GM19467 (cell line): ENCODE measurements around the gene PPP2R1B.
"Not testable (repeated sequence)": the region's sequence is repeated elsewhere in the genome, so short reads cannot be mapped to it uniquely, and the experiment has no call there.

Source experiments
- ATAC-seq: cut with Tn5 transposase; IDR thresholded peaks from one replicate; pipeline ENCODE4 v1.9.1; 2021; ENCODE audit warnings: mild to moderate bottlenecking, moderate library complexity; ENCODE audit not compliant: unreplicated experiment

The PPP2R1B gene

DNA sequence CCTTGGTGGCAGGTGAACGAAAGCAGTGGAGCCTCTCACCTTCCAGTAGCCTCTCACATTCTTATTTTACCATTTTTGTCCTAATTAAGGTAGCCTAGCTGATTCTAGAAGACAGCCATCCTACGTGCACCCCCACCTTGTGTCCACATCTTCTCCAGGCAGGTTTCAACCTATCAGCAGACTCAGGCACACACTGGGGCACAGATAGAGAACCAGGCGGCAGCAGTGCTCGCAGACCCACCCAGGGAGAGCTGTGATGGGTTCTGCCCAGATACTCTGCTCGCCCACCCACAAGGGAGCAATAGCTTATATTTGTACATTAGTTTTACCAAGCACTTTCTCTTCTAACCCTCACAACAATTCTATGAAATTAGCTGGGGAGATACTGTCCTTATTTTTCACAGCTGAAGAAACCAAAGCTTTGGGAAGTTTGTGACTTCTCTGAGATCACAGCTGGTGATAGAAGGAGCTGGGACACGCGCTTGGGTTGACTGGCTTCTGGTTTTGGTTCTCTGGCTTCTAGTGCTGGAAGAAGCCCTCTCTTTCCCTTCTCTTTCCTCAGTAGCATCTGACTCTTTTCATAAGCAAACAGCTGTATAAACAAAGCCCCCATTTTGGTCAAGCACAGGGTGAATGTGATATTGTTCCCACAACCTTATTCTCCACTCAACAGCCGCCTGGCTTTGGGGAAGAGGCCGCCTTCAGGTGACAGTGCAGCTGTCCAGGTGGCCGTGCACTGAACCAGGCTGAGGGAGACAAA, 36.9 kb downstream of the PPP2R1B start:
- no peak for ATAC-seq

DNA sequence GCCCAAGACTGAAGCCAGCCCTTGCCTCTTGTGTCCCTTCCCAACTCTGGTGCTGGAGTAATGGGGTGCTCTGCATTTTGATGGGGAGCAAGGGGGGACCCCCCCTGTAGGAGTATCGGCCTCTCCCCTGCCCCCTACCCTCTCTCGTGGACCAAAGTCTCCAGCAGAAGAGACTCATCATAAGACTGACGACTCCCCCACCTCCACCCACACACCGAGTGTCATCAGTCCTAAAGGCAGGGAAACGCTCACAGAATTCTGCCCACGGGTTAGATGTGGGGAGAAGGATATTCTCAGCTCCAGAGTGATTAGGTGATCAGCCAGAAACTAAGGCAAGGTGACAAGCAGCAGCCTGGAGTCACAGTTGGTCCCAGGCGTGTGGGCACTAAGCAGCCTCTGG, 38.8 kb downstream of the PPP2R1B start:
- no peak for ATAC-seq

DNA sequence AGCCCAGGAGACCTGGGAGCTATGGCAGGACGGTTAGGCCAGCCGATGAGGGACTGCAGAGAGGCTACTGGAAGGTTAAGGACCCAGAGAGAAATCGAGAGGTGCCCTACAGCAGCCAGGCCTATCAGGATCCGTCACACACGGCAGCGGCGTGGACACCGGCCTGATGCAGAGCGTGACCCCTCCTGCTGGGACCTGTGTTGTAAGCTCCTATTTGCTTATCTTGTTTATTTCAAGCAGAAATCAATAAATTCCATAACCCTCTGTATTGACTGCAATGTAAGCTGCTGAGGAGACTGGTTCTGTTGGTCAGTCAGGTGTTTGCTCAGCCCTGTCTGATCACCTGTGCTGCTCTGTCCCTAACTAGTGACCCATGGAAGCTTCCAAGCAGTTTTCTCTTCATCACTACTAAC, 39.9 kb downstream of the PPP2R1B start:
- ATAC-seq = no peak

DNA sequence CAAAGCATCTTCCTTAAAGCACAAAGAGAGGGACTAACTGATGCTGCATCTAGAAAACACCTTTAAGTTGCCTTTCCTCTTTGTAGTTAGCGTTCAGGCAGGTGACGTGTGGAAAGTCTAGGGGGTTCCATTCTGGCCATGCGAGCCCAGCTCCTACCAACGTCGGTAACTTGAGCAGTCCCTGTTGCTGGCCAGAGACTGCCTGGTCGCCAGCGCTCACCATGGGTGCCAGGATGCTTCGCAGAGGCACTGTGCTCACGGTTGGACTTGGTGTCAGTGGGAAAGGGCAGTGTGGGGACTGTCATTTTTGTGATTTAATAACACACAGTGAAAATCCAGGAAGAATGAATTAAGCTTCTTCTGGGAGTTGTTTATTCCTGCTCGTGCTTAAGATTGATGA, 40.6 kb downstream of the PPP2R1B start:
- no peak for ATAC-seq

DNA sequence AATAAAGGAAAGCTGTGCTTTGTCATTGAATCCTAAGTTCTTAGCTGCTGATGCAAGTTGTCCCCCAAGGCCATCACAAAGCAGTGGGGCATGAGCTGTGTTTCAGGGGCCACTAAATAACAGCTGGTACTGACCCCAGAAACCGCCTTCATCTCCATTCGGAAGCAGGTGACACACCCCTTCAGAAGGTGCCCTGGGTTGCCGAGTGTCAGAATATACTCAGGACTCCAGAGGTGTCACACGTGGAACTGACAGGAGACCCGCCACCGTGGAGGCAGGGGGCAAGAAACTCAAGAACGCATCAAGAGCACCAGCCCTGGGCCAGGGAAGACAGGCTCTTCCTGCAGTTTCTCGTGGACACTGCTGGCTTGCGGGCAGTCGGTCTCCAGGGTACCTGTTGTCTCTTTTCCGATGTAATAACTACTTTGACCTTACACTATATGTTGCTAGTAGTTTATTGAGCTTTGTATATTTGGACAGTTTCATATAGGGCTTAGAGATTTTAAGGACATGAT, 41.5 kb downstream of the PPP2R1B start:
- no peak for ATAC-seq

DNA sequence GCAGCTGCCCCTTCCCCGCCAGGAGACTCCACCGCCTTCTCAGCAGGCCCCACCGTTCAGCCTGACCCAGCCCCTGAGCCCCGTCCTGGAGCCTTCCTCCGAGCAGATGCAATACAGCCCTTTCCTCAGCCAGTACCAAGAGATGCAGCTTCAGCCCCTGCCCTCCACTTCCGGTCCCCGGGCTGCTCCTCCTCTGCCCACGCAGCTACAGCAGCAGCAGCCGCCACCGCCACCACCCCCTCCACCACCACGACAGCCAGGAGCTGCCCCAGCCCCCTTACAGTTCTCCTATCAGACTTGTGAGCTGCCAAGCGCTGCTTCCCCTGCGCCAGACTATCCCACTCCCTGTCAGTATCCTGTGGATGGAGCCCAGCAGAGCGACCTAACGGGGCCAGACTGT, 42.6 kb downstream of the PPP2R1B start:
- no peak for ATAC-seq

DNA sequence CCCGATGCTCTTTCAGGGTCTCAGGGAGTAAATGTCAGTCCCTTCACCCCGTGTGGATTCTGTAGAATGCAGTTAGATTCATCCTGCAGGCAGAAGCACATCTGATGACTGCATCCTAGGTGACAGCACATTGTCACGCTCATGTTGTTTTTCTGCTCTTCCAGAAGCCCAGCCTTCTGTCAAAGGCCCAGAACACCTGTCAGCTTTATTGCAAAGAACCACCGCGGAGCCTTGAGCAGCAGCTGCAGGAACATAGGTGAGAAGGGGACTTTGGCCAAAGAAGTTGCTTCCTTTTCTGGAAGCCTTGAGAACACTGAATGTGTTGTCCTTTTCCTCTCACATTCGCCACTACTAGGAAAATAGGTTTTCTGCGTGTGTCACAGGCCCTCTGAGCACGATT, 43.7 kb downstream of the PPP2R1B start:
- no peak for ATAC-seq

DNA sequence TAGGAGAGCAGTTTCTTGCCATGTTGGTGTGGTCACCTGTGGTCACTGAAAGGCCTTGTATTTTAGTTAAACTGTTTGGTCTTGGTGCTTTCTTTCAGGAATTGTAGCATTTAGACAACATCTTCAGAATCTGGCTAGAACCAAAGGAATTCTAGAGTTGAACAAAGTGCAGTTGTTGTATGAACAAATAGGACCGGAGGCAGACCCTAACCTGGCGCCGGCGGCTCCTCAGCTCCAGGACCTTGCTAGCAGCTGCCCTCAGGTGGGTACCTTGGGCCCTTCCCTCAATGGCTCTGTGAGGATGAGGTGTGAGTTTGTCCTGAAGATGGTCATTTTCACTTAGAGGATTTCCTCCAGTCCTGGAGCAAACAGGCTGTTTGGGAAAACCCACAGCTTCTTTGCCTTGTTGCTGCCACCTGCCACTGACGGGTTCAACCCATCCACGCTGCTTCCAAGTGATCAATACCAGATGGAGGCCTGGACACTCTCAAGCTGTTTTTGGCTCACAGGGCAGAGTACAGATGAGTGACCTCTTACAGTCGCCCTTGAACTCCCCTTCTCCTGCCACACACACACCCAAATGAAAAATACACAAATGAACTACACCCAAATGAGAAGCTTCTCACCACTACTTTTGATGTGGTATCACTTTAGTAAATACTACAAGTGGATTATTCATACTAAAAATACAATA, 45.2 kb downstream of the PPP2R1B start:
- no peak for ATAC-seq

DNA sequence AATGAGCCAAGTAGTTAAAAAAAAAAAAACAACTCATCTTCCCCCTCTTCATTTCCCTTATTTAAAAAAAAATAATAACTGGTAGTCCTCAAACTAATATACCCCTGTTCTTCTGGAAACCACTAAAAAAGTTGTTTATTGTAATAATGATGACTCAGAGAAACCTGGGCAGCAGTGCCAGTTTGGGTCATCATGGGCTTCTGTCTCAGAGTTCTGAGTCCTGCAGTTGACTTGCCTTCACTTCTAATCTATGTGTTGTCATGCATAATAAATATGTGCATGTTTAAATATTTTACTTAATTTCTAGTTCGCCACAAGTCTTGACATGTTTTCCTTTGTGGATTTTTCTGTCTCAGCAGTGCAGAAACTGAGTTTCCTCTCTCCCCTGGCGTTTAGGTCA, 46.8 kb downstream of the PPP2R1B start:
- ATAC-seq = no peak

DNA sequence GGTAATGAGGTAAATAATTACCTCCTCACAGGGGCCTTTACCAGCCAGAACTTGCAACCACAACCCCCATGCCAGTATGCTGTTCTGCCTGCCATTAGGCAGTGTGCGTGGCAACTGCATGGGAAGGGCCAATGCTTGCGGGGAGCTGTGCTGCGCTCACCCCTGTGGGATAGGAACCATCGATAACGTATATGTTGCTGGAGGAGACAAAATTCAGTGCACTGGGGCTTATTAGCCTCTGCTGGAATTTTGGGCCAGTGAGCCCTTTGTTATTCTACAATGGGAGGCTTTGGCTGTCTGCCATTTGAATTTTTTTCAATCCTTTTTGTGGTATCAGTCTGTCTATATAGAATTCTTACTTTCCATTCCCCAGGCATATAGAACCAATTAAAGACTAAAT, 47.3 kb downstream of the PPP2R1B start:
- no peak for ATAC-seq

DNA sequence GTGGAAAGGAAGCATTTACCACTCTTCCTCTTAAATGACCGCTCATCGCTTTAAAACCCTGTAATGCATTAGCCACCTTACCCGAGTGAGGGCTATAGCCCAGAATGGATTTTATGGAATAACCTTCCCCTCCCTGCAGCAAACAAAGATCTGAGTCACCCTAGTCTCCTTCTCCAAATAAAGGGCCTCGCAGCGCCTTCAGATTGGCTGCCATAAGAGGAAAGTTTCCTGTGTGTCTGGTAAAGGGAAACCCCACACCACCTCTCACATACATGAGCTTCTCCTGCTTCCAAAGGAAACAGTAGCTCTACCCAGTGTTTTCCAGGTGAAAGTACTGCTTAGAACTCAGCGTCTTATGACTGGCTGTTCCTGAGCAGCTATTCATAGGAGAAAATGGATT, 47.8 kb downstream of the PPP2R1B start:
- ATAC-seq = no peak

DNA sequence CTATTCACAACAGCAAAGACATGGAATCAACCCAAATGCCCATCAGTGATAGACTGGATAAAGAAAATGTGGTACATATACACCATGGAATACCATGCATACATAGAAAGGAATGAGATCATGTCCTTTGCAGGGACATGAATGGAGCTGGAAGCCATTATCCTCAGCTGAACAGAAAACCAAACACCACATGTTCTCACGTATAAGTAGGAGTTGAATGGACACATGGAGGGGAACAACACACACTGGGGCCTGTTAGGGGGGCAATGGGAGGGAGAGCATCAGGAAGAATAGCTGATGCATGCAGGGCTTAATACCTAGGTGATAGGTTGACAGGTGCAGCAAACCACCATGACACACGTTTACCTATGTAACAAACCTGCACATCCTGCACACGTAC, 48.5 kb downstream of the PPP2R1B start:
- ATAC-seq = not testable (repeated sequence)

DNA sequence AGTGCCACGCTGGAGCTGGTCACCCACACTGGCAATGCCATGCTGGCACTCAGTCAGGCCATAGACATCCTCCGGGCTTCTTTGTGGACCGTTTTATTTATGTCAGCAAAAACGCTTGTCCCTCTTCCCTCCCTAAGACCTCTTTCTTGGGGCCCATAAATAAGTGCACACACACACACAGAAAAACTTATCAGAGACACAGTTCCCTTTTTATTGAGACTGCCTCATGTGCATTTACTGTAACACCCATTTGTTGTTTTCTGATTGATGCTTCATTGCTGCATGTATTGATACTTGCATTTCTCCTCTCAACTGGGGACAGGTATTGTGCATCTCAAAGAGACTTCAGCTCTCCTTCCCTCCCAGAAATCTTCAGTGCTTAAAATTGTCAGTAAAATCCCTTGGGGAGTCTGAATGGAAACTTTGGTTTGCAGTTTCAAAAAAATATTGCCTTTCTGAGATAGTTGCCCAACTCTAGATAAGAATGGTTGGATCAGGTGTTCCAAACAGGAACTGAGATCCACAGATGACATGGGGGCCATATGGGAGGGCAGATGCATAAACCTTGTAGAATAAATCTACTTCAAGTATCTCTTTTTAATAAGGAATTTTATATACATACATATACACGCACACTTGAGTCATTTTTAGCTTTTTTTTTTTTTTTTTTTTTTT, 50.9 kb downstream of the PPP2R1B start:
- no peak for ATAC-seq

DNA sequence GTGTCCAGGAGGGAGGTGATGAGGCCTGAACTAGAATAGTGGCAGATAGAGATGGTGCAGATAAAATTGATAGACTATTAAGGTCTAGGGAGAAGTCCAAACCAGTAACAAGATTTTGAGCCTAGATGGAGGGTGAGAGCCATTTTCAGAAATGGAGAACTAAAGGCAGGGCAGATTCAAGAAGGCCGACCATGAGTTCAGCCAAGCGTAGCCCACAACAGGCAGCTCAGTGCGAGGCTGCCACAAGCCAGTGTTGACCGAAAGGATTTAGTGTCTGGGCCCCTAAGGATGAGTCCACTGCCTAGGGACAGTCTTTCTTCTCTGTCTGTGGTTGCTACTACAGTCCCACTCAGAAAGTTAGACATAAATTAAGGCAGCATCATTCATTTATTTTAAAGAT, 51.7 kb downstream of the PPP2R1B start:
- ATAC-seq = no peak

DNA sequence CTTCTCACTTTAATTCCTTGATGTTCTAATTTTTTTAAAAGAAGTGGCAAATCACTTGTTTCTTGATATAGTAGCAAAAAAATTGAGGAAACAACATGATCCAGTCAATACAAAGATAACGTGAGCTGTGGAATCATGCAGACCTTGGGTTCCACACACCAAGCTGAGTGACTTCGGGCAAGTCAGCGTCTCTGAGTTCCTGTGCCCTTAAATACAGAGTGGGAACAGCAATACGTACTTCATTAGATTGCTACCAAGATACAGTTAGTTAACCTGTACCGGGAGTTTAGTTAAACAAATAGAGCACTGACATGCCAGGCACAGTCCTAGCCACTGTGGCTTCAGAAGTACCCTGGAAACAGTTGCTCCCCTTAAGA, 58.5 kb downstream of the PPP2R1B start:
- no peak for ATAC-seq

DNA sequence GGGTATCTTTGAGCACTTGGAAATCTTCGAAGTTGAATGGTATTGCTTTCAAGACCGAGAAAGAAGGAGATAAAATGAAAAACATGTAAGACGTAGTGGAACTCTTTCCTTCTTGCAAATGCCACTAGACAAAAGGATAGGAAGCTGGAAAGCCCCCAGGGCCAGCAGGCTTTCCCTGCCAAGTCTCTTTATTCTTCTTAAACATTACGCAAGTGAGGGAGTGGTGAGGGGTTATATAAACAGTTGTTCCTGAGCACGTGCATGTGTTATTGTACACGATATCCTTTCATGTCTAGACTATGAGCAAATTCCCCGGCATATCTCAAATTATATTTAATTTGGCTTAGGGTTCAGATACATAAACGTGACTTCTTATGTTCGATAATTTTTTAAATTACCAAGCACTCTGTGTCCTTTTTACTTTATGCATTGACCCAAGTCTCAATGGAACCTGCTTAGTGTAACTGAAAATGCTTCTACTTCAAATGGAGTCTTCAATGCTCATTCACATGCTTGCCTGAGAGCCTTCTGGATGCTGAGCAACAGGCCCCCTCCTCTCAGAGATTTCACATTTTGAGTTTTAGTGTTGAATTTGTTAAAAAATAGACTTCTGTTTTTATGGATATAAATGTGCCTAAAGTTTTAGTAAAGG, 59.0 kb downstream of the PPP2R1B start:
- ATAC-seq = no peak

DNA sequence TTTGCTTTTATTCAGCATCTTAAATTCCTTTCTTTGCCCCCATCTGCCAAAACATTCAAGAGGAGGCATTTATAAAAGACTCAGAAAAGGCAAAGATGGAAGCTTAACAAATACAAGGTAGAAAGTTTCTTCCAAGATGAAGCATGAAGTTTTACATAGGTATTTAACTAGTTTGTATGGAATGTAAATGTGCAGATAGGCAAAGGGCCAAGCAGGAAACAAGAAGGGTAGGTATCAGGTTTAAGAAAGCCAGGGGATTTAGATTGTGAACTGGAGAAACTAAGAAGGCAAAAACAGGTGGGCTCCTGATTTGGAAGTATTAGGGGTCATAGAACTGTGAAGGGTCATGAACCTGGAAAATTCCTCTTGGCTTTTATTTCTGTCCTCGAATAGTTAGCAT, 62.6 kb downstream of the PPP2R1B start:
- no peak for ATAC-seq

DNA sequence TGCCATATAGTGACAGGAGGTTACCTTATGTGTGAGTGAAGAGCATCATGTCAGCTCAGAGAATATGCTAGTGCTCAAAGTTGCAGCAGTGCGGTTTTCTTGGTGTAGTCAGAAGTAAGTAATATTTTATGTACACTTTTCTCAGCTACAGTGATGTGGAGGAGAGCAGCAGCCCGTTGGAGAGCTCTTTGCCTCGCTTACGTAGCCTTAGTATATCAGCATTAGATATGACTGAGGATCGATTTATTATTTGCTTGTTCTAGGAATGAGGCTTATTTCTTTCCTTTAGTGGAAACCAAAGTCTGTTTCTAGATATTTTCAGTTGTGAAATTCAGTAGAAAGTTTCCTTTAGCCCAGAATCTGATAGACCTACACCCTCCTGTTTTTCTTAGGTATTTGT, 63.6 kb downstream of the PPP2R1B start:
- no peak for ATAC-seq

DNA sequence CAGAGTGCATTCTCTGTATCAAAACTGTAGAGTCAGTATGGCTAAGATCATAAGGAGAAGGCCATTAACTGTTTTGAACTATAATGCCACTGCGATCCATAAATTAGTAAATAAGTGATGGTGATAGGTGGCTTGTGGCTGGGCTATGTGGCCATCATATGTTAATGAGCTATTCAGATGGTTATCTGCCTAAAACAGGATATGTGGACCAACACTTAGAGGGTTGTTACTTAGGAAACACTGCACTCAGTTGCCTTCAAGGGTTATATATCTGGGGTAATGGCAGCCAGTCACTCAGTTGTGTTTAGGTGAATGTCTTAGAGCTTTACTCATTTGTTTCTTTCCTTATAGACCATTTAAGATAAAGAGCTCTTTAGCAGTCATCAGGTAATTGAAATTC, 66.0 kb downstream of the PPP2R1B start:
- ATAC-seq = no peak

DNA sequence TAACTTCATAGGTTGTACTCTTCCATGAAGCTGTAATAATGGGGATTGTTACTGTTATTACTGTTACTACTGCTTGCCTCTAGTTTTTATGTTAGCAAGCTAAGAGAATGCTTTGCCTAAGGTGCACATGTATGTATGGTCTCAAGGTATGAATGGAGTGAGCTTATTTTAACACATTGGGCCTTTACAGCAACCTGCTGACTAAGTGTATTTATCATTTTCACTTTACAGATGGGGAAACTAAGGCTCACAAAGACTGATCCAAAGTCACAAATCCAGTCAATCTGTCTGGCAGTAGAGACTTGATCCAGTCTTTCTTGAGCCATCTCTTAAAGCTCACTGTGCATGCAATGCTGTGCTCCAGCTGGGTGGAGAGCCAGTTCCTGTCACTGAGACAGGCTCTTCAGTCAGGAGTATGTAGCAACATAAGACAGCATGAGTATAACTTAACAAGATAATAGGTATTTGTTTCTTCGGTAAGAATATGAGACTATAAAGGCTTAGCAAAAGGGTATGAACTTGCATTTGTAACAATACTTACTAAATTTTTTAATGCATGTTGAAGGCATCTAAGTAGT, 66.5 kb downstream of the PPP2R1B start:
- no peak for ATAC-seq
